ENCODE measurements around the gene FGF18.

DNA sequence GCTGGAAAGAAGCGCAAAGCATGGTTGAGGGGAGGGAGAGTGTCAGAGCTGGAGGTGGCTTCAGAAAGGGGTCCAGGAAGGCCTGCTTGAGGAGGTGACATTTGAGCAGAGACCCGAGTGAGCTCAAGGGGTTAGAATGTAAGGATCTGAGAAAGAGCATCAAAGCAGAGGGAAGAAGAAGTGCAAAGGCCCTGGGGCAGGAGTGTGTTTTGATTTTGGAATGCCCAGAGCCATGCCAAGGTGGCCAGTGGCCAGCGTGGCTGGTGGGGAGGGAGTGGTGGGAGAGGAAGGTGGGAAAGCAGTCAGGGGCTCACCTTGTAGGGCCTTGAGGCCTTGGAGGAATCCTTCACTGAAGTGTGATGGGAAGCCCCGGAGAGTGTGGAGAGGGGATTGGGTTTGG lies 15.4 kb downstream of the FGF18 start:
- TF ChIP-seq, protein P1, sequence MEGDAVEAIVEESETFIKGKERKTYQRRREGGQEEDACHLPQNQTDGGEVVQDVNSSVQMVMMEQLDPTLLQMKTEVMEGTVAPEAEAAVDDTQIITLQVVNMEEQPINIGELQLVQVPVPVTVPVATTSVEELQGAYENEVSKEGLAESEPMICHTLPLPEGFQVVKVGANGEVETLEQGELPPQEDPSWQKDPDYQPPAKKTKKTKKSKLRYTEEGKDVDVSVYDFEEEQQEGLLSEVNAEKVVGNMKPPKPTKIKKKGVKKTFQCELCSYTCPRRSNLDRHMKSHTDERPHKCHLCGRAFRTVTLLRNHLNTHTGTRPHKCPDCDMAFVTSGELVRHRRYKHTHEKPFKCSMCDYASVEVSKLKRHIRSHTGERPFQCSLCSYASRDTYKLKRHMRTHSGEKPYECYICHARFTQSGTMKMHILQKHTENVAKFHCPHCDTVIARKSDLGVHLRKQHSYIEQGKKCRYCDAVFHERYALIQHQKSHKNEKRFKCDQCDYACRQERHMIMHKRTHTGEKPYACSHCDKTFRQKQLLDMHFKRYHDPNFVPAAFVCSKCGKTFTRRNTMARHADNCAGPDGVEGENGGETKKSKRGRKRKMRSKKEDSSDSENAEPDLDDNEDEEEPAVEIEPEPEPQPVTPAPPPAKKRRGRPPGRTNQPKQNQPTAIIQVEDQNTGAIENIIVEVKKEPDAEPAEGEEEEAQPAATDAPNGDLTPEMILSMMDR (IDR thresholded peaks at IDR 0.05): no peak
- TF ChIP-seq POLR2AphosphoS5 (IDR thresholded peaks at IDR 0.05; ENCODE audit: low read depth, low read length): no peak
- TF ChIP-seq, protein P2, sequence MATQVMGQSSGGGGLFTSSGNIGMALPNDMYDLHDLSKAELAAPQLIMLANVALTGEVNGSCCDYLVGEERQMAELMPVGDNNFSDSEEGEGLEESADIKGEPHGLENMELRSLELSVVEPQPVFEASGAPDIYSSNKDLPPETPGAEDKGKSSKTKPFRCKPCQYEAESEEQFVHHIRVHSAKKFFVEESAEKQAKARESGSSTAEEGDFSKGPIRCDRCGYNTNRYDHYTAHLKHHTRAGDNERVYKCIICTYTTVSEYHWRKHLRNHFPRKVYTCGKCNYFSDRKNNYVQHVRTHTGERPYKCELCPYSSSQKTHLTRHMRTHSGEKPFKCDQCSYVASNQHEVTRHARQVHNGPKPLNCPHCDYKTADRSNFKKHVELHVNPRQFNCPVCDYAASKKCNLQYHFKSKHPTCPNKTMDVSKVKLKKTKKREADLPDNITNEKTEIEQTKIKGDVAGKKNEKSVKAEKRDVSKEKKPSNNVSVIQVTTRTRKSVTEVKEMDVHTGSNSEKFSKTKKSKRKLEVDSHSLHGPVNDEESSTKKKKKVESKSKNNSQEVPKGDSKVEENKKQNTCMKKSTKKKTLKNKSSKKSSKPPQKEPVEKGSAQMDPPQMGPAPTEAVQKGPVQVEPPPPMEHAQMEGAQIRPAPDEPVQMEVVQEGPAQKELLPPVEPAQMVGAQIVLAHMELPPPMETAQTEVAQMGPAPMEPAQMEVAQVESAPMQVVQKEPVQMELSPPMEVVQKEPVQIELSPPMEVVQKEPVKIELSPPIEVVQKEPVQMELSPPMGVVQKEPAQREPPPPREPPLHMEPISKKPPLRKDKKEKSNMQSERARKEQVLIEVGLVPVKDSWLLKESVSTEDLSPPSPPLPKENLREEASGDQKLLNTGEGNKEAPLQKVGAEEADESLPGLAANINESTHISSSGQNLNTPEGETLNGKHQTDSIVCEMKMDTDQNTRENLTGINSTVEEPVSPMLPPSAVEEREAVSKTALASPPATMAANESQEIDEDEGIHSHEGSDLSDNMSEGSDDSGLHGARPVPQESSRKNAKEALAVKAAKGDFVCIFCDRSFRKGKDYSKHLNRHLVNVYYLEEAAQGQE (IDR thresholded peaks at IDR 0.05; ENCODE audit: insufficient read depth in 1 of 2, low read depth in 2 of 2, low read length in 1 of 2): no peak
- TF ChIP-seq SIN3A (IDR thresholded peaks at IDR 0.05; ENCODE audit: borderline replicate concordance, insufficient read depth, low read depth, low read length): no peak

Measured in Panc1 (cell line).